ENCODE measurements around the gene CDC42SE2.

- TF ChIP-seq POLR2A (IDR thresholded peaks at IDR 0.05; ENCODE audit: low read depth, low read length) = no peak
- TF ChIP-seq SPI1 (IDR thresholded peaks at IDR 0.05; ENCODE audit: low read depth, low read length) = peak; percentile 78
- TF ChIP-seq TAF1 (IDR thresholded peaks at IDR 0.05; ENCODE audit: low read depth, low read length) = no peak
- no peak for TF ChIP-seq POU2F2 (IDR thresholded peaks at IDR 0.05; ENCODE audit: low read depth, low read length)
These were observed 22.0 kb downstream of the CDC42SE2 start for GRCh38 chr5:131285703-131286399.
